DMS114 treated with DMSO at 0.1 percent for 48 hours (cell line): ENCODE results near the gene ARAP1.
A peak's percentile ranks its signal among the peaks of the same experiment; 100 is the strongest.

Experiments used
- DNase-seq: peaks from one replicate; lab custom pipeline; 2025; ENCODE audit not compliant: unreplicated experiment; lab: John Stamatoyannopoulos, UW

The ARAP1 gene

DNA sequence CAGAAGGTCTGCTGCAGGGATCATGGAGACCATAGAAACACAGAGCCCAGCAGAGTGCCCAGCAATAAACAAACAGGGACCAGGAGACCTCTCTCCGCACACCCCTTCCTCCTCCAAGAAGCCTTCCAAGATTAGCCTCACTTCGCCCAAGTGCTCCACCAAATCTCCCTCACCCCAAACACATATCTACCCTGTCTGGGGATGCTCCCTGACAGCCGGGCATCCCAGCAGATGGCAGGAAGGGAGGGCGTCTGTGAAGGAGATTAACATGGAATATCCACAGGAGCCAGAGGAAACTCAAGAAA is 26.5 kb downstream of the ARAP1 start:
- DNase-seq: no peak

GRCh38 chr11:72724851-72725723 is 27.1 kb downstream of the ARAP1 start:
- peak; percentile 69 for DNase-seq

- DNase-seq: no peak
Observed at GRCh38 chr11:72724021-72724551, 28.1 kb downstream of the ARAP1 start.

- no peak for DNase-seq
Observed at GRCh38 chr11:72723508-72723907, 28.7 kb downstream of the ARAP1 start.

DNA sequence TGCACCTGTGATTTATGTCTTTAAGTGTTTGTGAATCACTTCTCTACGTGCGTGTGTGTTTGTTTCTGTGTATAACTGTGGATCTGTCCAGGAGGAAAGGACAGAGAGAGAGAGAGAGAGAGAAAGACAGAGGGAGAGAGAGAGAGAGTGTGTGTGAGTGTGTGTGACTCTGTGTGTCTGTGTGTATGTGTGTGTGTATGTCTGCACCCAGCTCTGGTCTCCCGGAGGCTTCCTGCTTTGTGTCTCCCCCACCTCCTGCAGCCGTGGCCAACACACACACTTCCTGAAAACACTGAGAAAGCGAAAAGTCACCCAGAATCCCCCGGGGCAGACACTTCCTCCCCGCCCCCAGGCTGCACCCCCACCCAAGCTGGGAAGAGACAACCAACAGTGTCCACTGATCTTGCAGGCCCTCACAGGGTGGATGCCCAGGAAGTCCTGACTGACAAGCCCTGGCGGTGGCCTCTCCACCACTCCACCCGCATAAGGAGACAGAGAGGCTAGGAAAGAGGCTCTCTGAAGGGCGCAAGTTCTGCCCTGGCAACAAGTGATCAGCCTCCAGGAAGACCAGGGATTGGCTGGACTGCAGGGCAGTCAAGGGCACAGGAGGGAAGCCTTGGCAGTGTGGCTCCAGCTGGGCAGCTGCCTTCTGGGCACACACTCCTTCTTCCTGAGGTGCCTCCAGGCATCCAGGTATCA is 30.0 kb downstream of the ARAP1 start:
- peak; percentile 68 for DNase-seq

GRCh38 chr11:72721689-72722049 is 30.5 kb downstream of the ARAP1 start:
- no peak for DNase-seq

DNA sequence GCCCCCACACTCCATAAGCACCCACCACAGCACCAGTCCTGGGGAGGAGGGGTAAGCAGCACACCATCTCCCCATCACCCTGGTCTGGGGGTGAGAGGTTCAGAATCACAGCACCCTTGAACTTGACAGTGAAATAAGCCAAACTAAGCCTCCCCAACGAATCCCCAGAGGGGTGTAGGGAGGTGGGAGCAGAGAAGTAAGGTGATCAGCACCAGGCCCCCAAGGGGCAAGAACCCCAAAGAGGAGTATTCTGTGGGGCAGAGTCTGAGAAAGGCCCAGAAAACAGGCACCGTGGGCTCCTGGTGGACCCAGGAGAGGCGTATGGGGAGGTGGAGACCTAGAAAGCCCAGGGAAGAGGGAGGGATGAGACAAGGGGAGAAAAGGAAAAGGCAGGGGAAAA is 30.9 kb downstream of the ARAP1 start:
- DNase-seq: no peak

GRCh38 chr11:72720784-72721183 is 31.4 kb downstream of the ARAP1 start:
- no peak for DNase-seq

DNA sequence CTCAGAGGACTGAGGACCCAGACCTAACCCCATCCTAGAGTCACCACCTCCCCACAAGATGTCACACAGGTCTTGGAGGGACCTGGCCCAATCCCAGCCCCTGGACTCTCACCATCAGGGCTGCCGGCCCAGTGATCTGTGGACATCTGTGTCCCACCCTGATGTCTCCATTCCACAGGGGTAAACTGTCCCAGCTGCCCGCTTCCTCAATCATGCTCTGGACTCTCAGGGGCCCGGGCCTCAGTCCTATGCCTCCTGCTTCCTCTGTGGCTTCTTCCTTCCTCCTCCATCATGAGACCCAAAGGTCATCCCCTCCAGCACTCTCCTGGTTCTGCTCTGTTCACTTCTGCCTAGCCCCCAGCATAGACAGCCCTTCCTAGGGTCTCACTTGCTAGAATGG is 32.2 kb downstream of the ARAP1 start:
- no peak for DNase-seq

- no peak for DNase-seq
Observed at GRCh38 chr11:72719551-72719950, 32.7 kb downstream of the ARAP1 start.

DNA sequence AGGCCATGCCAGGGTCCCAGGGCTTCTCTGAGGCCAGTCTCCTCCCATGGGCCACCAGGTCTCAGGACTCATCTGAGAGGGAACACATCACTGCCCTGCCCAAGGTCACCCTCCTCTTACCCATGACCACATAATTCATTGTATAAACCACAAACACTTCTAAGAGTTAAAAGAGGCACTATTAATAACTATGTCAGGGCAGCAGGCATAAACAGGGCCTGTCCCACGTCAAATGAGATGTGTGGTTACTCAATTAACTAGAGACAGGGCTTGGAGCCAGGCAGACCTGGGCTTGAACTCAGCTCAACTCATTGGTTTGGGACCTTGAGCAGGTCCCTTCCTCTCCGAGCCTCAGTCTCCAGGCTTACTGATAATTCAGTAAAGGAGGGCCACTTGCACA is 33.1 kb downstream of the ARAP1 start:
- DNase-seq: no peak

- no peak for DNase-seq
Observed at GRCh38 chr11:72718101-72718501, 34.1 kb downstream of the ARAP1 start.

DNA sequence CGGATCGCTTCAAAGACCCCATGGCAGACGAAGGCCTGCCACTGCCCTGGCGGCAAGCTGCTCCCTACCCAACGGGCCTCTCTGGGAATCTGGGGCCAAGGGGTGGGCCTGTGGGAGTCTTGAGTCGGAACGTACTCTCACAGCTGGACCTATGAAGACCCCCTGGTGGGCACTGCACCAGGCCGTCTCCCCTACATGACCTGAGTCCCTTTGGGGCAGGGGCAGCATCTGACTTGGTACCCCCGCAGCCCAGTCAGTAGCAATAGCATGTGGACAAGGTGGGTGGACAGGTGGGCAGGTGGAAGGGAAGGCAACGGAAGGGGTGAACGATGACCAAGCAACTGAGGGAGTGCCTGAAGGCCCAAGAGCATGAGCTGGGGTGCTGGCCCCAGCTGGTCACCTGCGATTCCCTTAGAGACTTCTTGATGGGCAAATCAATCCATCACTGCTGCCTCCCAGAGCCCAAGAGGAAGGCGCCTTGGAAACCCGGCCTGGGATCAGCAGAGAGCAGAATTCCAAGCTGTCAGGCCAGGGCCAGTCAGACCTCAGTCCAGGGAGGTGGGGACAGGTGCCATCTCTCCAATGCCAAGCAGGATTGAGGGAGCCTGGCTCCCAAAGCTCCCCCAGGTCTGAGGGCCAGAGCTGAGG is 35.3 kb downstream of the ARAP1 start:
- DNase-seq: no peak

GRCh38 chr11:72716290-72716689 is 35.9 kb downstream of the ARAP1 start:
- no peak for DNase-seq

DNA sequence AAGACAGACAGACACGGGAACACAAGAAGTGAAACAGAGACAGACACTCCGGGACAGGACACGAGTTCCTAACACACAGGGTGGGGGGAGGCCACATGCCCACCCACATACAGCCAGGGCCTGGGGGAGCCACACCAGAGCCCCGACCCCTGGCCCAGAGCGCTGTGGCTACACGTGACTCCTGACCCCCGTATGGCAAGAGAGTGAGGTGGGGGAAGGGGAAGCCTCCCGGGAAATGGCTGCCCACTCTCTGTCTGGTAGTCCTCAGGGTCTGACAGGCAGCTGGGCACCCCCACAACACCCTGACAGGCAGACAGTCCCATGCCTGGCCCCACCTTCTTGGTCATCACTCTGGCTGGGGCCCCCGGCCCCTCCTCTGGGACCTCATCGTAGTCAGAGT is 39.4 kb downstream of the ARAP1 start:
- DNase-seq: no peak

DNA sequence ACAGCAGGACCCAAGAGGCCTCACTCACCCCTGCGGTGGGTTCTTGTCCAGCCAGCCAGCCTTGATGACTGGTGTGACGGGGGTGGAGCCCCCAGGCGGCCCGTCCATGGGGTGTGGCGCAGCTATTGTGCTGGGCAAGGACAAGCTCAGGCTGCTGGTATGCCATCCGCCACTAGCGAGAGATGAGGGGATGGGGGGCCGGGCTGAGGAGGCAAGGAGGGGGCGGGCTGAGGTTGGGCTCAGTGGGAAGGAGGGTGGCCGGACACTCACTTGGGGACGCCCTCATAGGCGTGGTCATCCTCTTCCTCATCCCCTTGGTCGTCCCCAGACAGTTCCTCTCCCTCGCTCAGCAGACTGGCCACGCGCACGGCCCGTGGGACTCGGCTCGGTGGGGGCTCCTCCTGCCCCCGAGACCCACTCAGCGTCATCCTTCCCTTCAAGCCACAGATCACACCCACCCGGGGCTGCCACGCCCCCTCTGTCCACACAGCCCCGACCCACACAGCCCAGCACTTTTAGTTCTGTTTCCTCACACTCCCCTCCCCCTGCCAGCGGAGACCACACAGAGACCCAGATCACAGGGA is 39.9 kb downstream of the ARAP1 start:
- no peak for DNase-seq

DNA sequence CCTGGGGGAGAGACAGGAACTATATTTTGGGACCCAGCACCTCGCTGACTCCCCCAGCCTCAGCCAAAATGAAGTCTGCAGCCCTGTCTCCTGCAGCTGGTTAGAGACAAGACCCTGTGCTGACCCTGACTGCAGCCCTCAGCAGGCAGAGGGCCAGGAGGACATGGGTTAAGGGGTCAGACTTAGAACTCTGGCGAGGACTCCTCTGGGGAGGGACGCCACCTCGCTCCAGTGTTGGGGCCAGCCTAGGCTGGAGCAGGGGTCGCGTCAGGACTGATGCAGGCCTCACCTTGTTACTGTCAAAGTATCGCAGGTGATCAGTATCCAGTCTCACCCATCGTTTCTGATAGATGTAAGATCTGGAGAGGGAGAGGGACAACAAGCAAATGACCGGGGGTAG is 41.1 kb downstream of the ARAP1 start:
- DNase-seq: no peak

DNA sequence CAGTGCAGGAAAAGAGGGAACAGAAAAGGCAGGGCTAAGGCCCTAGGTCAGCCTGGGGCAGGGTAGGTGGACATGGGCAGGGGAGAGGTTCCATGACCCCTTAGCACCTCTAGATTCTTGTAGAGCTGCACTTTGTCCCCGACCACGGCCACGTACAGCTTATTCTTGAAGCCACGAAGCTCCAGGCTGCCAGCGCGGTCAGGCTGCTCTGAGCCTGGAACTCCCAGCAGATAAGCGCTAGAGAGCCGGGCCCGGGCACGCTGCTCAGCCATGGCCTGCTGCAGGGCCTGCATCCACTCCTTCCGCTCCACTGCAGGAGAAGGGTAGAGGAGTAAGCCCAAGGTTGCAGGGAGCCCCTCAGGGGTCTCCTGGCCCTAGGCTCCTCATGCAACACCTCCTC is 41.9 kb downstream of the ARAP1 start:
- DNase-seq: no peak

- DNase-seq: no peak
Observed at GRCh38 chr11:72709478-72710238, 42.5 kb downstream of the ARAP1 start.

GRCh38 chr11:72707032-72707431 is 45.2 kb downstream of the ARAP1 start:
- DNase-seq: no peak

DNA sequence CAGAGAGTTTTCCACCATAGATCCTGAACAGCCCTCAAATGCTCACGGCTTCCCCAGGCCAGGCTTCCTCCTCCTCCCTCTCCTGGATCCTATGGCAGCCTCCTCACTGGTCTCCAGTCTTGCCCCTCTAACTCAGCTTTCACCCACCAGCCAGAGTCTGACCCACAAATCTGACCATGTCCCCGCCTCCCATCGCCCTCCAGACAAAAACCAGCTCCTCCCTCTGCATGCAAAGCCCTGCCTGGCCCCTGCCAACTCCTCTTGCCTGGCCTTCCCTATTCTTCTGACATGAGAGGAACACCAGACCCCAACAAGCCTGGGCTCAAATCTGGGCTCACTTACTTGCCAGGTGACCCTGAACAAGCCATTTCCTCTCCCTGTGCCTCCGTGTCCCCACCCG is 45.6 kb downstream of the ARAP1 start:
- DNase-seq: no peak
